ENCODE results near the gene C22orf31.
A peak's percentile ranks its signal among the peaks of the same experiment; 100 is the strongest.
"Not testable (repeated sequence)": the region's sequence is repeated elsewhere in the genome, so short reads cannot be mapped to it uniquely, and the experiment has no call there.

Gene C22orf31

GRCh38 chr22:29061773-29062172 is at the start of gene C22orf31:
TSS of gene C22orf31 (minus strand) at chr22:29061831. CDS start at chr22:29061792, 39 bp downstream.
- no peak for DNase-seq

DNA sequence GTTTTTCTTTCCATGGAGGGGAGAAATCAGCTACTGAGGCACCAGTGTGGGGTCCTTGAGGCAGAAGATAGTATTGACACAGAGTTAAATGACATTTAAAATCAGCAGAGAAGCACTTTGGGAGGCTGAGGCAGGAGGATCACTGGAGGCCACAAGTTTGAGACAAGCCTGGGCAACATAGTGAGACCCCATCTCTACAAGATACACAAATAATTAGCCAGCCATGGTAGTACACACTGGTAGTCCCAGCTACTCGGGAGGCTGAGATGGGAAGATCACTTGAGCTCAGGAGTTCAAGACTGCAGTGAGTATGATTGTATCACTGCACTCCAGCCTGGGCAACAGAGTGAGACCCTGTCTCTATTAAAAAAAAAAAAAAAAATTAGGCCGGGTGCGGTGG is 49.3 kb upstream of the C22orf31 start:
- no peak for DNase-seq

GRCh38 chr22:29109822-29110221 is 48.2 kb upstream of the C22orf31 start:
- DNase-seq = no peak

- no peak for DNase-seq
These were observed 46.5 kb upstream of the C22orf31 start for GRCh38 chr22:29108137-29108536.

- DNase-seq = peak; percentile 79
These were observed 45.2 kb upstream of the C22orf31 start for GRCh38 chr22:29106839-29107238.

DNA sequence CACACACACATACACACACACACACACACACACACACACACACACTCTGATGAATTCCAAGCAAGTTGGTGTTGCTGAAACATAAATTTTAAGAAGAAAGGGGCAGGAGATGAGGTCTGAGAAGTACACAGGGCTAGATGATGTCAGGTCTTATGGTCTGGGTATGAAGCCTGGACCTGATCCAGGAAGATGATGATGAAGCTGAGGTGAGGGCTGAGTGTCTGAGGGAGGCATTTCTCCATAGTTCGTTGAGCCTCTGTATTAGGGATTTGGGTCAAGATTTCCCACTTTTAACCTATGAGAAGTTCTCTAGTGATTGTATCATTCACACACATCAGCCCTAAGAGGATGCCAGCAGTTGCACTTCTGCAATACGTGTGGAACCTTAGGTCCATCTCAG is 43.8 kb upstream of the C22orf31 start:
- DNase-seq = peak; percentile 18

GRCh38 chr22:29103121-29103520 is 41.5 kb upstream of the C22orf31 start:
- DNase-seq = peak; percentile 38

- DNase-seq = no peak
These were observed 40.7 kb upstream of the C22orf31 start for GRCh38 chr22:29102300-29102699.

DNA sequence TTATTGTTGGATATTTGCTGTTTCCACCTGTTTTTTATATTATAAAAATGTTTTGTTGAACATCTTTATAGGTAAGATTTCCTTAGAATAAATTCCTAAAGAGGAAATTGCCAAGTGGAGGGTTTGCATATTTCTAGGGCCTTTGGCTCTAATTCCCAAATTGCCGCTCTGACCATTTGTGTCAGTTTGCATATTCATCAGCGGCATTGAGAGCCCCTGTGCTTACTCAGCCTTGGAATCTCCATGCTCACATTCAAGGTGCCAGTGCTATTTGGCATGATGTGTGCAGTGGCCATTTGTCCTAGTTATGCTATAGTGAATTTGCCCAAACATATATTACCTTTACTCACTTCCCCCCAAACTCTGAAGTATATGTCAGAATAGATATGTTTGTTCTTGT is 36.7 kb upstream of the C22orf31 start:
- DNase-seq = no peak

GRCh38 chr22:29096736-29097669 is 35.4 kb upstream of the C22orf31 start:
- no peak for DNase-seq

DNA sequence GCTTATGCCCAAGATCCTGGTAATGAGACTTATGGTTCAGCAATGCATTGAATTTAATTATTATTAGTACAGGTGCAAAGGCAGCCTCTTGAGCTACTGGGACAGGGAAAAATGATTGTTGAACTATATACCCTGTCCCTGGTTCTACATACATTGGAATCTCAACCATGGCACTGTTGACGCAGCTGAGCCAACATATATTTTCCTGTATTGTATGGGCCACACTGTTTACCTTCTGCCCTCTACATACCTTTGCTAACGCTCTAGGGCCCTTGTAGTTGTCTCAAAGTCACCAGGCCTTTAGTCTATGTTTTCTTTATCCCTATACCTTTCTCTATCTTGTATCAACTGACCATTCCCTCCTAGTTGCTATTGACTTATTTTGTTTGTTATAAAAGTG is 33.8 kb upstream of the C22orf31 start:
- no peak for DNase-seq

DNA sequence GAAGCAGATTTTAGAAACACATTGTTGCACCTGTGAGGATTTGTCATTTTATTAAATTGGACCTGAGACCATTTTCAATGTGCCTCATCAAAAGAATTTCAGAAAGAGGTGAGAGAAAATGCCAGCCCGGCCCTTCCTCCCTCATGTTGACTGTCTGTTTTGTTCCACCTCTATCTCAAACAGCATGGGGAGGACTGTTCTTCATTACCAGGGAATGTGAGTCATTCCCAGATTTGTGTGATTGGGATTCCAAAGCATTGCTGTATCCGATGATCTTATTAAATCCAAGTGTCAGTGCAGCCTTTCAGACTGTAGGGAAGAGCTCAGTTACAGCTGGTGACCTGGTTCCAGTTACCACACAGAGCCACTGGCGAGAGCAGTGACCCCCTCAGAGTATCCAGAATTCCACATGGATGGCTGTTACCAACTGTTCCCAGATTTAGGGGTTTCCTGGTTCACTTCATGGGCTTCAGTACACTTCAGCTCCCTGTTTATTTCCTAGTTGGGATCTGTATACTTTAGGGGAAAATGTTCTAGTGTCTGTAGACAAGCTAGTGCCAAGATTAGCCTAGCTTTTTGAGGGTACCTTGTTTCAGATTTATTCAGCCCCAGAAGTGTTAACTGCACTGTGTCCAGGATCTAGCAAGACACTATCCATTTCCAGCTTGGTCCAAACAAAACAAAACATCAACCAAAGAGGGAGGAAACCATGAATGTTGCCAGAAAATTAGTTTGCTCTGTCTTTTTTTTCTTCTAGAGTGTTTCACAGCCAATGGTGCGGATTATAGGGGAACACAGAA is 32.1 kb upstream of the C22orf31 start:
- peak; percentile 76 for DNase-seq

DNA sequence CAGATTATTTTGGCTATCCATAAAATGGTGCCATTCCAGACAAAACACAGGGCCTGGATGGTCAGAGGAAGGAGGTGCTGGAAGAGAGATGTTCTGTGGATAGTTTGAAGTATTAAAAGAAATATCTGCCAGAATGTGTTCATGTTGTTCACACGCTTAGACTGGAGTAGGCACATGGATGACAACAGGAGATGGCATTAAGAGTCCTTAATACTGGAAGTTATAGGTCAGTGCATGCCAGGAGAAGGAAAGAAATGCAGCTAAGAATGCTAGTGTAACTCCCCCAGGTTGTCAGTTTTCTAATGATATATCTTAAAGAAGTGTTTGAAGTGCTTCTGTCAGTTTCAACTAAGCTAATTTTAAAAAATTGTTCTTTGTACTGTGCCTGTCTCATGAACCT is 31.4 kb upstream of the C22orf31 start:
- no peak for DNase-seq

- no peak for DNase-seq
These were observed 30.6 kb upstream of the C22orf31 start for GRCh38 chr22:29092243-29092642.

GRCh38 chr22:29090039-29090438 is 28.4 kb upstream of the C22orf31 start:
- no peak for DNase-seq

DNA sequence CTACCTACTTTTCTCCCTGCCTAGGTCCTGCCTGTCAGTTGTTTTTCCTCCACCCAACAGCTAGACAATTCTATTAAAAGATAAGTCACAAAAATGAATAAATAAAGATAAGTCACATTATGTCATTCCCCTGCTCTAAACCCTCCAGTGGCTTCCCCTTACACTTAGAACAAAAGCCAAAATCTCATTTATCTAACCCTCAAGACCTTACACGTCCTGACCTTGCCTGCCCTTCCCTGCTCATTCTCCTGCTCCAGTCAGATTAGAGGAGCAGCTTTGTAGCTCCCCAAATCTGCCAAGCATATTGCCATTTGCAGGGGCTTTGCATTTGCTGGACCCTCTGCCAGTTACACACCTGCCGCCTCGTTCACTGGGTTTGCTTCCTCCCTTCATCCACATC is 27.9 kb upstream of the C22orf31 start:
- peak; percentile 64 for DNase-seq

GRCh38 chr22:29088809-29089208 is 27.2 kb upstream of the C22orf31 start:
- no peak for DNase-seq

DNA sequence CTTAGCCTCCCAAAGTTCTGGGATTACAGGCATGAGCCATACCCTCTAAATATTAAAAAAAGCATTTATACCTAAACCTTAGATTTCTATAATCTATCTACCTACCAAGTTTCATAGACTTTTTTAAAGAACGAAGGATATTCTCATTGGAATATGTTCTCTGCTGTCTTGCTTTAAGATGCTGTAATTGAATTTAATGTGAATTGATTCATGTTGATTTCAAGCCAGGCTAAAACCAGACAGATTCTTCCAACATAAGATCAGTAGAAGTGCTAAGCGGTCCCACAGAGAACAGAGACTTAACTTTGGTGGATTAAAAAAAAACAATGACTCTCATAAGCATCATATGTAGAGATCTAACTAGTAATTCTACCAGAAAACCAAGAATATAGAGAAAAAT is 25.4 kb upstream of the C22orf31 start:
- no peak for DNase-seq

GRCh38 chr22:29083933-29084591 is 22.4 kb upstream of the C22orf31 start:
- no peak for DNase-seq

- DNase-seq = not testable (repeated sequence)
These were observed 21.9 kb upstream of the C22orf31 start for GRCh38 chr22:29083576-29083932.

DNA sequence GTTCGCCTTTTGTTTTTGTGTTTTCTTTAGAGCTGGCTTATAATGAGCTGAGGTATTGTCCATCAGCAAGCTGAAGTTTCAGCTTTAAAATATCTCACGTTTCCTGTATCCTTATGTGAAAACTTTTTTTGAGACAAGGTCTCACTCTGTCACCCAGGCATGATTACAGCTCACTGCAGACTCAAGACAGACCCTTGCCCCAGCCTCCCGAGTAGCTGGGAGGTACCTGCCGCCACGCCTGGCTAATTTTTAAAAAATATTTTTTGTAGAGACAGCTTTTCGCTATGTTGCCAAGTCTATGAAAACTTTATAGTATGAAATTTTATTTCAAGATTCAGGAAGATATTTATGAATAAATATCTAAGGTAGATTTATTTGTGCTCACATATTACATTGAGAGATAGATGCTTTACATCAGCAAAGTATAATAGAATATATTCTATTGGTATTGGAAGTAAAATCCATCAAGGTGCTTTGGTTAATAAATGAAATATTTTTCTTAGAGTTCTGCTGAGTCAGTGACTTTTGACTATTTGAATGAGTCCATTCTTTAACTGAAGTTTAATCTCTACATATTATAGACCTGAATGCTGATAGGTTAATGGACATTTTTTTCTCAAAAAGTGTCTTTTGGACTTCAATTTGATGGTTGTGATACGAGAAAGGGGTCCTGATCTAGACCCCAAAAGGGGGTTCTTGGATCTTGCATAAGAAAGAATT is 21.4 kb upstream of the C22orf31 start:
- DNase-seq = no peak

DNA sequence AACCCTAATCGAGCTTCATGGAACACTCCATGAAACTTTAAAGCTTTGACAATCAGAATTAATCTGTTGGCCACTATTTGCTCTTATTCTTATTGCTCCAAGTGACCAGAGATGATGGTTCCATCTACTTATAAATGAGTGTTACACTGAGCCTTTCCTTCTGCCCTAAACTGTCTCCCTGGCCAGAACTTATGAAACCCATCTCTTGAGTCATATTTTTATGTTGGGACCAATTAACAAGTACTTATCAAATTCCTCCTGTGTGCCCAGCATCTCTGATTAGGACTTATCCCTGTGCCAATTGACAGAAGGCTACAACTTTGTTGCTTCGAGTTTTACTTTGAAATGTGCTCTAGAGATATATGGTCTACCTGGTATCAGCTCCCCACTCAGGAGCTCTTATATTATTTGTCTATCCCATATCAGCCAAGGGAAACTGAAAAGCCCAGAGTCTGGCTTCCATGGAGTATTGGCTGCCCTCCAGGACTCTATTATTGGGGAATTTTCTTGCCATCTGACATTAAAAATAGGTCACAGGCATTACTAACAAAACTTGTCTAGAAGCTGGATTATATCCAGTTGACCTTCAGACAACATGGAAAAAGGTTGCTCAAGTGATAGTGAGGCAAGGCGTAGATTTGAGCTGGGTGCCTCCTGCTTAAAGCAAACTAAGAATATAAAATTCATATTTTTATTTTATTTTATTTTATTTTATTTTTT is 20.0 kb upstream of the C22orf31 start:
- DNase-seq = peak; percentile 46

Data from NCI-H82 (cell line).